NCI-H1092 treated with DMSO at 0.1 percent for 48 hours (cell line): Measurements from ENCODE around the gene SLC1A2.

ENCODE experiments used
- DNase-seq: peaks from one replicate; lab custom pipeline; 2025; lab: John Stamatoyannopoulos, UW

SLC1A2 gene

GRCh38 chr11:35413598-35413997 lies 5.8 kb downstream of the SLC1A2 start:
- DNase-seq, result no peak

GRCh38 chr11:35412285-35412684 lies 7.1 kb downstream of the SLC1A2 start:
- DNase-seq, result peak; percentile 24

DNA sequence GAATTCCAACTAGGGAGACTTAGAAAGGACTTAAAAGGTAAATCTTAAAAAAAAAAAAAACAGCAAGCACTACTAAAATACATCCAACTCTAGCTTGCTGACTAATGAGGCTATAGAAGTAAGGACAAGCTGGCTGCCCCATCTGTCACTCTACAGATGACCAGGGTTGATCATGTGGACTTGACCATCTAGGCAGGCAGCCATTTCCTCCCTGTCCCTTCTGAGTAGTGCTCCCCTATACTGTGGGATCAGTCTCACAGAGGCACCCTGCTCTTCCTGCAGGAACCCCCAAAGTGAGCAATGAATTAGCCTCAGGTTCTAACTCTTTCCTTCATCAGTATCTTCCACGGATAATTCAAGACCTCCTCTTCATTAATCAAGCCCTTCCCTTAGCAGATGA lies 12.3 kb downstream of the SLC1A2 start:
- no peak for DNase-seq

DNA sequence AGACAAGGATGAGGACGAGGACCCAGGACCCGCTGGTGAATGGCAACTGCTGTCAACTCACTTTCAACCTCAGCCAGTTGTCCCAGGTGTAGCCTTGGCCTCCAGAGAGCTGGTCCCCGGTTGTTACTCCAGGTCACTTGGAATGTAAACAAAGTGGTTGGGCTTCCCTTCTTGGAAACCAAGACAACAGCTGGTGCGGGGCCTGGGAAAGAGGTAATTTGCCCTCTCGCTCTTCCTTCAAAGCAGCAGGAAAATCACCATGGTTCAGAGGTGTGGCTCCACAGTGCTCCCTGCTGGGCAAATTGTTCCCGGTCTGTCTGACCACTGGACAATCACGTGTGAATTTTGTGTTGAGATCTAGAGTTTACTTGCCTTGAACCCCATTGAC lies 15.0 kb downstream of the SLC1A2 start:
- DNase-seq, result peak; percentile 1

- DNase-seq, result no peak
Measured at GRCh38 chr11:35403765-35404387, 15.5 kb downstream of the SLC1A2 start.

GRCh38 chr11:35402751-35403660 lies 16.4 kb downstream of the SLC1A2 start:
- no peak for DNase-seq

GRCh38 chr11:35398881-35399280 lies 20.5 kb downstream of the SLC1A2 start:
- DNase-seq, result no peak

DNA sequence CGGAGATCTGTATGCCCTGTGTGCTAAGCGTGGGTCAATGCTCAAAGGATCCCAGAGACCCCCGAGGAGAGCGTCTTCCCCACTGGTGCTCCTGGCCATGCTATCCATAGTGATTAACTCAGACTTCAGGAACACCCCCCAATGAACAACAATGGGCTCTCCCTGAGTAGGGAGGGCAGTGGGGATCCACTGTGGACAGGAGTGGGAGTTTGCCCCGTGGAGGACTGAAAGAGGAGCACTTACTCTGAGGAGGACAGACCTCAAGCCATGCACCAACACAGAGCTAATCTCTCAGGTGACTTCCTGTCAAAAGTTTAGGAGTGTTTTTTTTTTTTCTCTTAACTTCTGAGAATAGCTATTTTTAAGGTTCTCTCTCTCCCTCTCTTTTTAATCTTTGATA lies 24.4 kb downstream of the SLC1A2 start:
- DNase-seq, result no peak

DNA sequence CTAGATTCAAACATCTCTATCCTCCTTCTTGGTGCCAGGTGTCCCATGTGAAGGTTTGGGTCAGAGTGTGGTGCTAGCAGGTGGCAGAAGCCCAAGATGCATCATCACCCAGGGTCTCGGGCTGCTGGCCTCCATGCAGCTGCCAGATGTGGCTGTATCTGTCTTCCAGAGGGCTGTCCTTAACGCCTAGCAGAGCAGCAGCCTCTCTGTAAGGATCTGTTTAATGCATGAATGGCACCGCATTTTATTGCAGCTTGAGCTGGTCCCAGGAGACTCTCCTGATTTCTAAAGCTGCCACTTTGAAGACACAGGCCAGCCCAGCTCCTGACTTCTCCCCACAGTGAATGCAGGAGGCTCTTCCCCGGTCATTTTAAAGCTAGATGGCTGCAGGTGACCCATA lies 26.3 kb downstream of the SLC1A2 start:
- DNase-seq, result no peak

- DNase-seq, result peak; percentile 74
Measured at GRCh38 chr11:35391922-35392688, 27.3 kb downstream of the SLC1A2 start.

- no peak for DNase-seq
Measured at GRCh38 chr11:35390737-35391682, 28.3 kb downstream of the SLC1A2 start.

DNA sequence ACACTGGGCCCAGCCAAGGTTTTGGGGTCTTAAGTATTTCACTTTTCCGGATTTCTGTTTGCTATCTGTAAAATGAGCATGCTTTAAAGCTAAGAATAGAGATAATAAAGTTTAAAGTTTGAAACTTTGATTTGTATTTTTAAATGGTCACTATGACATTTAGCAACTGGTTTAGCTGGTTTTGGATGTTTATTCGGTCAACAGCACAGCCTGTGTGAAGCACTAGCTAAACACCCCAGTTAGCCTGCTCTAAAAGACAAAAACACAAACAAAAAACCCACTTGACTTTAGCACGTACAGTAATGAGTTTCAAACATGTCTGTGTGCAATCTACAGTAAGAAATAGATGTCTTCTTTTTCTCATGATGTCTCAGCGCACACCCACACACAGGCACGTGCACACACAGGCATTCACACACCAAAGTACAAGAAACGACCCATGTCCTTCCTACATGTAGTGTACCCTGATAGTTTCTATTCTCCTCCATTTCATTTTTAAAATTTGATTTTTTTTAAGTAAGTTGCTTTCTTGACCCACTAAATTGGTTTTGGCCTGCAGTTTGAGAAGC lies 29.4 kb downstream of the SLC1A2 start:
- no peak for DNase-seq

DNA sequence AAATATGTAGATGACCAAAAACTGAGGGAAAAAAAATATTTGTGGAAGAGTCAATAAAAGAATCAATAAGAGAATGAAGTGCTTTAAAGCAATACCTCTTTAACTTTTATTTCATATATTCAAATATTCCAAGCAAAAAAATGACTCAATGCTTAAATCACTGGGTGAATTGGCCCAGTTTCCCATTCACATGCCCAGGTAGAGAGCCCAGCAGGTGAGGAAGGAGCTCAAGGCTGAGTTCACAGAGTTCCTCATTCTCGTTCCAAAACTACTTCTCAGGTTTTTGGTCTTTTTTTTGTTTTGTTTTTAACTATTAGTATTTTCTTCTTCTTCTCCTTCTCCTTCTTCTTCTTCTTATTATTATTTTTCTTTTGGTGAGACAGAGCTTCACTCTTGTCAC lies 30.2 kb downstream of the SLC1A2 start:
- DNase-seq, result no peak

DNA sequence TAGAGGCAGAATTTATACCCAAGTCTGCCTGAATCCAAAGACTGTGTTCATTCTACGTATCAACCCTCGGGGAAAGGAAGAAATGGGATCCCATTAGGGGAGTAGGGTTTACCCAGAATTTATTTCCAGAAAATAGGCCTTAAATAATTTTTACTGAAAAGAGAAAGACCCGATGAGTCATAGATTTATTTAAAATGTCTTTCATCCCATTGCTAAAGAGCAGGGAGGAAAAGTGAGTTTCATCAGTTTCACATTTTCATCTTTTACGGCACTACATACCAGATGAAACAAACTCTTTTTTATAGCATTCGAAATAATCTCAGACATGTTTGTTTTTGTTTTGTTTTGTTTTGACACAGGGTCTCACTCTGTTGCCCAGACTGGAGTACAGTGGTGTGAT lies 31.3 kb downstream of the SLC1A2 start:
- DNase-seq, result no peak

GRCh38 chr11:35387111-35387982 lies 32.0 kb downstream of the SLC1A2 start:
- DNase-seq, result no peak

DNA sequence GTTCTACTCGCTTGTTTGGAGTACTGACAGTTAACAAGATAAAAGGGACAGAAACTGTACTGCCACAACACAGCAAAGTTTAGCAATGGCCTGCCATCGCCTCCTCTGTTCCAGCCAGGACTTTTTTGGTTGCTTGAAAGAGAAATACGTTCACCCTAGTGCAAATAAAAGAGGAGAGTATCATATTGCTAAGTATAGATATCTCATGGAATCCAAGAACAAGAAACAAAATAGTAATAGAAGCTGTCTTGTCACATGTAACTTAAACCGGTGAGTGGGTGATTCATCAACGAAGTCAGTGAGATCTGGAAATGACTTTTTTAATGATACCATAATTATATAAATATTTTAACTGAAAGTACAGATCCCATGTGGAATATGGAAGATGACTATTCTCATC lies 35.4 kb downstream of the SLC1A2 start:
- DNase-seq, result no peak

DNA sequence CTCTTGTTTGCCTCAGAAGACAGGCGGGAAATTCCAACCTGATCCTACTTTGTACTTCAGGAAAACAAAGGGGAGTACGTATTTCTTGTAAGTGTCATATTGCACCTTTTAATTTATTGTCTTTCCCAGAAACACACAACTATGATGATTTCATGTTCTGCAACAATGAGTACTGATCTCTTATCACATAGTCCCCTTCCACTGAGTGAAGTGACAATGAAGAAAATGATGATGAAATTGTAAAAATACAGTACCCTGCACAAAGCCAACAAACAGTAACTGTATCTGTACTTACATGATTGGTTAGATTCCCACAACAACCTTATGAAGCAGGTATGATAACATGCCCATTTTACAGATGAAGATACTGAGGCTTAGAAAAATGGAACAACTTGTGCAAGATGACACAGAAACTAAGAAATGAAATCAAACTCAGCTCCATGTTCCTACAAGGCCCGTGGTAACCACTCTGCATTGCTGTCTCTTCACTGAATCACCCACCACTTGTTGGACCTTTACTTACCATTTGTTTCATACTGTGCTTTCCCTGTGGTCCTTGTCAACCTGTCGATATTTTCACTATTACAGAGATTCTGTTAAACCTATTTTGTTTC lies 37.5 kb downstream of the SLC1A2 start:
- no peak for DNase-seq

- no peak for DNase-seq
Measured at GRCh38 chr11:35380603-35381002, 38.8 kb downstream of the SLC1A2 start.

DNA sequence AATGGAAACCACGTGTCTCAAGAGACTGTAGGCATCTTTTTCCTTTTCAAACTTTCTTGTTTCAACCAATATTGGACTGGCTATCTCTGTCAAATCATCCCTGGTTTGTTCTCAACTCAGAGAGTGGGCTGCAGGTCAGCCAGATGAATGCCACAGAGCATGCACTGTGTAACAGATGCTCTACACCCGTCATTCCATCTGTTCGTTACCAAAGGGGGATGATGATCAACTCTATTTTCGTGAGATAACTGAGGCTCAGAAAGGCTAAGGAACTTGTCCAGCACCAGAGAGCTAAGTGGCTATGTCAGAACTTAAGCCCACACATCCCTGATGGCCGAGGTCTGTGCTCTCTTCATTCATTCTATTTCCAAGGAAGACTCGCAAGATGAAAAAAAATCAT lies 42.1 kb downstream of the SLC1A2 start:
- no peak for DNase-seq

DNA sequence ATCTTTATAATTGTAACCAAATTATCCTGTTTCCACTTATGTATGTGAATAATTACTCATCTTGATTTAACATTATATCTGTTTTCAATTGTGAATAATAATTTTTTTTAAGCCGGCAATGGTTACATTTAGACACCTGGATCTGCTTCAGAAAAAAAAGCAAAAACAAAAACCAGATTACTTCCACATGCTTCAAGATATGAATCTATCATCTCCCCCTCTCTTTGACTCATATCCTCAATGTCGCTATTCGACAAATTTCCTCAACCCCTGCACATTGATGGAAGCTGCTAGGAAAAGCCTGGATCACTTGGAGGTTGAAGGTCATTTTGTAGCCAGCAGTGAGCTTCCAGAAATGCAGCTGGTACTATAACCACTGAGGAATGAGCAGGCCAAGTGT lies 42.7 kb downstream of the SLC1A2 start:
- DNase-seq, result no peak
